Stomach smooth muscle (tissue), 2 donors: ENCODE data around the gene FNDC5.
A peak's percentile ranks its signal among the peaks of the same experiment; 100 is the strongest.

ENCODE experiments used
- H3K27ac ChIP-seq: one replicate; pipeline ENCODE4 v1.7.0; 2013; ENCODE audit warnings: mild to moderate bottlenecking, low read length, inconsistent platforms
- H3K27me3 ChIP-seq, 2 donors: one replicate each; pipeline ENCODE4 v1.7.0; 2013; ENCODE audit warnings: low read length in 2 of 2; ENCODE audit not compliant: insufficient read depth in 2 of 2, control insufficient read depth in 1 of 2
- H3K36me3 ChIP-seq, 2 donors: one replicate each; pipeline ENCODE4 v1.7.0; 2013; ENCODE audit warnings: low read length in 2 of 2; ENCODE audit not compliant: control insufficient read depth in 2 of 2, insufficient read depth in 2 of 2
- H3K4me1 ChIP-seq: one replicate; pipeline ENCODE4 v1.7.0; 2013; ENCODE audit warnings: low read length; ENCODE audit not compliant: control insufficient read depth, insufficient read depth
- H3K4me3 ChIP-seq, 2 donors: one replicate each; pipeline ENCODE4 v1.7.0; 2013; ENCODE audit warnings: low read length in 2 of 2
- H3K9ac ChIP-seq, 2 donors: one replicate each; pipeline ENCODE4 v1.7.0; 2013; ENCODE audit warnings: low read length in 2 of 2, mild to moderate bottlenecking in 1 of 2
- H3K9me3 ChIP-seq, 2 donors: one replicate each; pipeline ENCODE4 v1.7.0; 2013; ENCODE audit warnings: low read length in 2 of 2; ENCODE audit not compliant: control insufficient read depth in 2 of 2
- donor health status: healthy.
- donor health status: Pancreatic carcinoma.

FNDC5 gene

DNA sequence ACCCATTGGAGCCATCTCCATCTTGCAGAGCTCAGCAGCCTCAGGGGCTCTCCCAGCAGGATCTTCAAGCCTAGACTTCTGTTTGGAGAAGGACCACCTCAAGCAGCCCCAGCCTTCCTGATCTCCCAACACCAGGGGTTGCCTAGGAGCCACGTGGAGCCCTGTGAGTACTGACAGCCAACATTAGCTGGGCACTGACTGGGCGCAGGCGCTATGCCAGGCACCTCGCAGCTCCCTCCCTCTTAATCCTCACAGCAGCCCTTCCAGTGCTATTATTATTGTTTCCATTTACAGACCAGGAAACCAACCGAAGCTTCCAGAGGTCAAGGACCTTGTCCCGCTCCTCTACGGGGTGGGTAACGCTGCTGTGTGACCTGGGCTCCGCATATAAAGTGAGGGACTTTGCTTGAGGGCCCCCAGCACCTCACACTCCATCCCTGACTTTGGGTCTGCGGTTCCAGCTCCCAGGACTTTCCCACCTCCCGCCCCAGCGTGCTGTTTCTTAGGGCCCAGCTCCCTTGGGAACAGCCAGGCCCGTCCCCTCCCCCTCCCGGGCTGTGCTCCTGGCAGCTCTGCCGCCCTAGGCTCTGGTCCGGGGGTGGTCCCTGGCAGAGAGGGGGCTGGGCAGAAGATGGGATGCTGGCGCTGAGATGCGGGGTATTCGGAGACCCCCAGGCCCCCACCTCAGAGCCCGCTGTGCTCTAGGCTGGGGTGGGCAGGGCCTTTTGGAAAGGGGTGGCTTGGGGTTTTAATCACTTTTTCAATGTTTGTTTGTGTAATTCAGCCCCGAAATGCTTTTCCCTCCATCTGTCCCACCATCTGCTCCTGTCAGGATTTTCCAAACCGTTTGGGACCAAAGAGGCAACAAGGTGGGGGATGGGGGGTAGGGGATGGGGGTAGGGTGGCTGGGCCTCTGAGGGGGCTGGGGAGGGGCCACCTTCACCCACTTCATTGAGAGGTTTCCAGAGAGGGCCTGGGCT lies 11.4 kb upstream of the FNDC5 start:
- Histone ChIP-seq H3K27ac (no peak overlapping the region), H3K36me3 (no peaks in the 10 kb centered on the region), H3K4me1 (peaks cover 29% of the 10 kb centered on the region), H3K27me3 (peaks cover 22 to 30% of the 10 kb centered on the region in 2 donors), H3K9ac (no peak overlapping the region), H3K4me3 (peak overlapping the region in 1 of 2 donors; percentile 44), H3K9me3 (no peaks in the 10 kb centered on the region)

DNA sequence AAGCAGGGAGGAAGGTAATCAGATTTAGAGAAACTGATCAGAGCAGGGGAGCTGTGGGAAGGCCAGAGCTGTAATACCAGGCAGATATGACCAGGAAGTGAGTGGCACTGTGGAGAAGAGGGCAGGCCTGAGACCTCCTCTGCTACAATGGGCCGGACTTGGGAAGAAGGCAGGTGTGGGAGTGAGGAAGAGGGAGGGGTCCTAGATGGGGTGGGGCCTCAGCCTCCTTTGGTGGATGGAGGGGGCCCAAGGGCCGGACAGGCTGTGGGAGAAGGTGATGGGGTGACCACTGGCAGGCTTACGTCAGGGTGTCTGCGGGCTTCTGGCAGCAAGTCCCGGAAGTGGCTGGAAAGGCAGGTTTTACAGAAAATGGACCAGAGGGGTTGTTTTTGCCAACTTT lies 10.6 kb upstream of the FNDC5 start:
- Histone ChIP-seq H3K4me3 (no peak overlapping the region), H3K9me3 (no peaks in the 10 kb centered on the region), H3K27me3 (peaks cover 17 to 22% of the 10 kb centered on the region in 2 donors), H3K36me3 (no peaks in the 10 kb centered on the region), H3K4me1 (peaks cover 29% of the 10 kb centered on the region), H3K9ac (no peak overlapping the region), H3K27ac (no peak overlapping the region)

DNA sequence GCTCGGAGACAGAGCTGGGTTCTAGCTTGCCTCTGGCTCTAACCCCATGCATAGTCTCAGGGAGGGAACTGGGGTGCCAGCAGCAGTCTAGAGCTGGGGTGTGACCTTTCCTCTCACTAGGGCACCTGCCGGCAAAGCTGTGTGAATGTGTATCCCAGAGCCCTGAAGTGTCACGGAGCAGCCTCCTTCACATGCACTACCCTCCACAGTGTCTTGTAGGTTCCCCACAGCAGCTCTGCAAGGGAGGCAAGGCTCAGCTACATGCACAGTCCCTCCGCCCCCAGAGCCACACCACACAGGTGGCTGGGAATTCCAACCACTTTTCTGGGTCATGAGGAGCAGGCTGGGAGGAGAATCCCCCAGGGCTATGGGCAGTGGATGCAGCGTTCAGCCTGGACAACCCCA lies 7.9 kb upstream of the FNDC5 start:
- Histone ChIP-seq H3K4me1 (peaks cover 27% of the 10 kb centered on the region), H3K9me3 (no peaks in the 10 kb centered on the region), H3K9ac (no peak overlapping the region), H3K27ac (no peak overlapping the region), H3K4me3 (no peak overlapping the region), H3K36me3 (no peaks in the 10 kb centered on the region), H3K27me3 (peaks cover 2 to 6% of the 10 kb centered on the region in 2 donors)

DNA sequence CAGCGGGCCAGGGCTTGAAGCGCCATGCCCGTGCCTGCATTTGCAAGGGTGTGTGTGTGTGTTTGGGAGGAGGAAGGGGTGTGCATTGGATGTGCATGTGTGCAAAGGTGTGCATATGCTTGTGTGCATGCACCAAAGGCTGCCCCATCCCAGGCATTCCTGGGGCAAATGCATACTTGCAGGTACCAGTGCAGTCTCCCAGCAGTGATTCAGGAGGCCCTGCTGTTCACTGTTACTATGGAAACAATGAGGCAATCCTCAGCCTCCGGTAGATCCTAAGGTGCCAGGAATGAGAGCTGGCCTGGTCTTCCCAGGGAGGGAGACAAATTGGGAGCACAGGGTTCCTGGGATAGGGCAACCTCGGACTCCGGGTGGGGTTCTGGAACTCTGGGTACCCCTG lies 7.5 kb upstream of the FNDC5 start:
- H3K9me3 ChIP-seq = no peaks in the 10 kb centered on the region
- no peak overlapping the region for H3K9ac ChIP-seq
- H3K4me3 ChIP-seq = no peak overlapping the region
- no peaks in the 10 kb centered on the region for H3K36me3 ChIP-seq
- no peak overlapping the region for H3K27ac ChIP-seq
- peaks cover 27% of the 10 kb centered on the region for H3K4me1 ChIP-seq
- H3K27me3 ChIP-seq = peaks cover 2 to 6% of the 10 kb centered on the region in 2 donors

DNA sequence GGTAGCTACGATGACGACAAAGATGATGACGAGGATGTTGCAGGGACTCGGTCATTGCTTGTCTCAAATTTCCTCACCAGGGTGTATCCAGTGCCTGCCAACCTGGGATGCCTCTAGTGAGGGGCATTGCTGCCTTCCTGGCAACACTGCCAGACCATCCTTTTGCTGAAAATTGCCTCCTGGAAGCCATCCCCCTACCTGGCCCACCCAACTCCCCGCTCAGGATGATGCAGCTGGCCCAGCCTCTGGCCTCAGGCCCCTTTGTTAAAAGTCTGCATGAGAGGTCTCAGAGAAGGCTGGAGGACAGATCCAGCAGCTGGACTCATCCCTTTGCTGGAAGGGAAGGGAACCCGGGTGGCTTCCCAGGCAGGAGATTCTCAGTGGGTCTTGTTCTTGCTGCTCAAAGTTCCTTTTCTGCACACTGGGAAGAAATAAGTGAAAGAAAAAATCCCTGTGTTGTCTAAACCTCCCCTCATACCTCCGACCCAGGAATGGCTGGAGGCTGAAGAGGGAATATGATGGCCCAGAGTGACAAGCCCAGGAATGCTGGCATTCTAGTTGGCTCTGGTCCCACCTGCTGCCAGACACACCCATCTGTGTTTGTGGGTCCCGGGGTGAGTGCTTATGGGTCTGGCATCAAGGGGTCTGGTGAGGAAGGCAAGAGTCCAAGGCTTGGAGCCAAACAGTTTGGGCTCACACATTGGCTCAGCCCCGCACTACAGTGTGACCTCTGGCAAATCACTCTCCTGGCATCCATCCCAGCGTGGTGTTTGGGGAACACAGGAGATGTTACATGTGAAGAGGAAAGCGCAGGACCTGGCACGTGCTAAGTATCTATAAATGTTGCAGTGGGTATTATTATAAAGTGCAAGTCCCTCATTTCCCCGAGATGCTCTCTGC lies 6.7 kb upstream of the FNDC5 start:
- H3K9ac ChIP-seq = no peak overlapping the region
- H3K27me3 ChIP-seq = peaks cover 2 to 6% of the 10 kb centered on the region in 2 donors
- no peak overlapping the region for H3K4me3 ChIP-seq
- H3K4me1 ChIP-seq = peaks cover 31% of the 10 kb centered on the region
- no peak overlapping the region for H3K27ac ChIP-seq
- no peaks in the 10 kb centered on the region for H3K36me3 ChIP-seq
- no peaks in the 10 kb centered on the region for H3K9me3 ChIP-seq

DNA sequence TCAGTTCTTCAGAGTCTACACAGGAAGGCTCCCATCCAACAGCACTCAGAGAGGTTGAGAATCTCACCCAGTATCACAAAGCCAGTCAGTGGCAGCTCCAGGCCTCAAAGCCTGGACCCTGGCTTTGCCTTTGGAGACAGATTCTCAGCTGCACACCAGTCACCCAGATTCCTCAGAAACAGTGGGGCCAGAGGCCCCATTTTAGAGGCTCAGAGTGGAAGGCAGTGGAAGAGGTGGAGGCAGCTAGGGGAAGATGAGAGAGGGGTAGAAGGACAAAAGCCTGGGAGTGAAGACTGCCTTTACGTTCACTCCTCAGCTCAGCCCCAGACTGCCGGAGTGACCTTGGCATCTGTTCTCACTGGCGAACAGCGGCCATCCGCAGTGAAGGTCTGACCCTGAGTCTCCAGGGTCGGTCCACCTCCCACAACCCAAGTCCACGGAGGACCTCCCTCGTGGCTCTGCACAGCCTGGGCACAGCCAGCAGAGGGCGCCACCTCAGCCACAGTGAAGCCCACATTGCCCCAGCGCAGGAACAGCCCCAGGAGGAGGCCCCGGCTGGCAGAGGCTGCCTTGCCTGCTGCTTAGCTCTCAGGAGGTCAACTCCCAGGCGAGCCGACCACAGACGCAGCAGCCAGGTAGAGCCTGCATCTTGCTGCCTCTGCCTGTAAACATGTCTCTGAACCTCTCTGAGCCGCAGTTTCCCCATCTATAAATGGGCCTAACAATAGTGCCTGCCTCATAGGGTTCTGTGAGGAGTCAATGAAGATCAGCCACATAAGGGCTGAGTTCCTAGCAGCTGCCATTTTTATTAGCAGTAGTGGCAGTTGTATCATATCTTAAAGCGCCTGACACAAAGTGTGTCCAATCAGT lies 5.9 kb upstream of the FNDC5 start:
- H3K36me3 ChIP-seq = no peaks in the 10 kb centered on the region
- H3K9me3 ChIP-seq = no peaks in the 10 kb centered on the region
- peaks cover 27% of the 10 kb centered on the region for H3K4me1 ChIP-seq
- H3K27ac ChIP-seq = no peak overlapping the region
- no peak overlapping the region for H3K4me3 ChIP-seq
- peaks cover 2 to 6% of the 10 kb centered on the region in 2 donors for H3K27me3 ChIP-seq
- H3K9ac ChIP-seq = no peak overlapping the region

DNA sequence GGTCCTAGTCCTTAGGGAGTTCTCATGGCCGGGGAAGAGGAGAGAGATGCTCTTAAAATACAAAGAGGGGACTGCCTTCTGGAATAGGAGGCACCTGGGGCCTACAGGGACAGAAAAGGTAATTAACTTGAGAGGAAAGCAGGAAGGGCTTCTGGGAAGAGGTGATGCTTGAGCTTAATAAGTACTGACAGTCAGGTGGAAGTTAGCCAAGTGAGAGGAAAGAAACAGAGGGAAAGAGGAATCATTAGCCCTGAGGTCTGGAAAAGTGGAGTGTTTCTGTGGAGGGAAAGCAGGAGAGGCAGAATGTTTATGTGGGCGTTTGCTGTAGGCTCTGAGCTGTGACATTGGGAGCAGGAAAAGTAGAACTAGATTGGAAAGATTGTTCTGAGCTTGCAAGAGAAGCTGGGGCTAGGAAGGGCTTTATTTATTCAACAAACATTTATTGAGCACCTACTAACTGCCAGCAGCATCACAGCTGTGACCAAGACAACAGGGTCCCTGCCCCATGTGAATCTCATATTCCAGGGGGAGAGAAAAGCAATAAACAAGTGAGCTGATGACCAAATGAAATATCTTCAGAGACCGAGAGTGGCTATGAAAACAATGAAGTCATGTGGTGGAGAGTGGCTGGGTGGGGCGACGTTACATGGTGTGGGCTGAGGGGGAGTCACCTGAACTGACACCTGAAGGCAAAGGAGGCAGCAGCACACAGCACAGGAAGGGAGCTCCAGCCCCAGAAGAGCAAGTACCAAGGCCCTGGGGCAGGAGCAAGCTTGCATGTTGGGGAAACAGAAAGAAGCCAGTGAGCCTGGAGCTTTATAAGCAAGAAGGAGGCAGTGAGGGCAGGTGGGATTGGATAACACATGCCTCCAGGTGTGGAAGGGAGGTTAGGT lies 4.4 kb upstream of the FNDC5 start:
- Histone ChIP-seq H3K9me3 (no peaks in the 10 kb centered on the region), H3K36me3 (no peaks in the 10 kb centered on the region), H3K27ac (no peak overlapping the region), H3K4me3 (no peak overlapping the region), H3K4me1 (peaks cover 30% of the 10 kb centered on the region), H3K9ac (no peak overlapping the region), H3K27me3 (peaks cover 2 to 6% of the 10 kb centered on the region in 2 donors)

DNA sequence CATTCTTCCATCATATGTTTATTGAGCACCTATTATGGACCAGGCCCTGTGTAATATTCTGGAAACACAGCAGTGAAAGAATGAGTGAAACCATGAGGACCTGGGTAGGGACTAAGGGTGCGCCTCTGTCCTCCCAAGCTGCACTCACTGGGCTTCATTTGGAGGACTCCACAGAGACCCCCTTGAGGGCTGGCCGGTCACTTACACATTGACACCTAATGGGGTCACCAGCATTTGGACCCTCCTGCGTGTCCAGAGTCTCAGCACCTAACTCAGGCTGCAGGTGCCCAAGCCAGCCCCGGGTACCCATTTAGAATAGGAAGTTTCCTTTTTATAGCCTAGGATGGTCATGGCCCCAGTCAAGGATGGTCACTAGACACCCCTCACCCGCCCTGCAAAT lies 2.8 kb upstream of the FNDC5 start:
- Histone ChIP-seq H3K9ac (no peak overlapping the region), H3K36me3 (no peaks in the 10 kb centered on the region), H3K4me1 (peaks cover 37% of the 10 kb centered on the region), H3K27me3 (peaks cover 2 to 6% of the 10 kb centered on the region in 2 donors), H3K27ac (no peak overlapping the region), H3K4me3 (no peak overlapping the region), H3K9me3 (no peaks in the 10 kb centered on the region)

DNA sequence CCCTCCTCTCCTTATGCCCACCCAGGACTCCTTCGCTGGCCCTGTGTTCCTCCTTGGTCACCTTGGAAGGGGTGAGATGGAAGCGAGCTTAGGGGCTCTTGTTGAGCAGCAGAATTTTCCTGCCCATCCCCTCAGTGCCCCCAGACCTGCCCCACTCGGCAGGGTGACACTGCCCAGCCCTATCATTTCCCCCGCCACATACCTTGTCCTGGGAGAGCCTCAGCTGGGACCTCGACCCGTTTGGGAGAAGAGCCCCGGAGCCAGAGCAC lies 1.4 kb upstream of the FNDC5 start:
- Histone ChIP-seq H3K9me3 (no peaks in the 10 kb centered on the region), H3K9ac (no peak overlapping the region), H3K27me3 (no peaks in the 10 kb centered on the region), H3K36me3 (peaks cover 0 to 5% of the 10 kb centered on the region in 2 donors), H3K4me1 (peaks cover 26% of the 10 kb centered on the region), H3K4me3 (peak overlapping the region in 1 of 2 donors; percentile 58), H3K27ac (no peak overlapping the region)
